Brain microvascular endothelial cell (primary cell): ENCODE measurements around the gene HNF1B.

Experiments used
- DNase-seq: peaks from one replicate; pipeline ENCODE4 v3.0.0-alpha.2; 2020
- H3K27ac ChIP-seq: fragments of 250-450 bp; sonication (Bioruptor Pico); 2 replicates; pipeline ENCODE4 v1.5.1; 2020; ENCODE audit warnings: mild to moderate bottlenecking, moderate library complexity
- H3K27me3 ChIP-seq: fragments of 250-450 bp; sonication (Bioruptor Pico); replicated peaks from 2 replicates; pipeline ENCODE4 v1.5.1; 2020; ENCODE audit warnings: mild to moderate bottlenecking
- H3K36me3 ChIP-seq: fragments of 250-450 bp; sonication (Bioruptor Pico); replicated peaks from 2 replicates; pipeline ENCODE4 v1.5.1; 2020; ENCODE audit warnings: mild to moderate bottlenecking
- H3K4me3 ChIP-seq: 2 replicates; pipeline ENCODE4 v1.5.1; 2011; ENCODE audit warnings: low read depth, mild to moderate bottlenecking, control low read depth, low read length, moderate library complexity
- in situ Hi-C: cut with HindIII; loops from 2 replicates; pipeline ENCODE4 v1.10.0; 2017; ENCODE audit warnings: low sequenced_read_pairs, low pct_ligation_motif_present
- TF ChIP-seq, protein P1 (sequence below): IDR thresholded peaks from 2 replicates; pipeline ENCODE4 v1.5.1; 2011; ENCODE audit warnings: low read depth, mild to moderate bottlenecking, moderate library complexity, low read length, control low read depth, inconsistent platforms; ENCODE audit errors: missing control alignments

The HNF1B gene

DNA sequence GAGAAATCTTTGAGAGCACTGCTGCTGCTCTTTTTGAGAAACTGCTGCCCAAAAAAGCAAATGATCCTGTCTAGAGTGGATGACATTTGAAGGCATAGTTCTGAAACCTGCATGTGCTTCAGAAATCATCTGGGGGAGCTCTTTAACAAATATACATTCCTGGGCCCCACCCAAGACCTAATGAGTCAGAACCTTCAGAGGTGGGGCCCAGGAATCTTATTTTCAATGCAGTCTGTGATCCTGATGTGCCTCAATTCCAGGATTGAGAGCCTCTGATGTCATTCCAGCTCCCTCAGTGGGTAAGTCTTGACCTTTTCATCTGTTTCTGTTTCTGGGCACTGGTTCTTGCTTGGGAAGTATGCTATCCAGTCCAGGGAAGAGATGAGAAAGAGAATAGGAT is 42.3 kb downstream of the HNF1B start:
- Histone ChIP-seq H3K36me3 (no peaks in the 10 kb centered on the region), H3K4me3 (no peak overlapping the region), H3K27ac (no peak overlapping the region), H3K27me3 (no peaks in the 10 kb centered on the region)
- DNase-seq, result peak; percentile 46
- TF ChIP-seq, protein P1, sequence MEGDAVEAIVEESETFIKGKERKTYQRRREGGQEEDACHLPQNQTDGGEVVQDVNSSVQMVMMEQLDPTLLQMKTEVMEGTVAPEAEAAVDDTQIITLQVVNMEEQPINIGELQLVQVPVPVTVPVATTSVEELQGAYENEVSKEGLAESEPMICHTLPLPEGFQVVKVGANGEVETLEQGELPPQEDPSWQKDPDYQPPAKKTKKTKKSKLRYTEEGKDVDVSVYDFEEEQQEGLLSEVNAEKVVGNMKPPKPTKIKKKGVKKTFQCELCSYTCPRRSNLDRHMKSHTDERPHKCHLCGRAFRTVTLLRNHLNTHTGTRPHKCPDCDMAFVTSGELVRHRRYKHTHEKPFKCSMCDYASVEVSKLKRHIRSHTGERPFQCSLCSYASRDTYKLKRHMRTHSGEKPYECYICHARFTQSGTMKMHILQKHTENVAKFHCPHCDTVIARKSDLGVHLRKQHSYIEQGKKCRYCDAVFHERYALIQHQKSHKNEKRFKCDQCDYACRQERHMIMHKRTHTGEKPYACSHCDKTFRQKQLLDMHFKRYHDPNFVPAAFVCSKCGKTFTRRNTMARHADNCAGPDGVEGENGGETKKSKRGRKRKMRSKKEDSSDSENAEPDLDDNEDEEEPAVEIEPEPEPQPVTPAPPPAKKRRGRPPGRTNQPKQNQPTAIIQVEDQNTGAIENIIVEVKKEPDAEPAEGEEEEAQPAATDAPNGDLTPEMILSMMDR, result no peak
- in situ Hi-C loops, result no loop called here

DNA sequence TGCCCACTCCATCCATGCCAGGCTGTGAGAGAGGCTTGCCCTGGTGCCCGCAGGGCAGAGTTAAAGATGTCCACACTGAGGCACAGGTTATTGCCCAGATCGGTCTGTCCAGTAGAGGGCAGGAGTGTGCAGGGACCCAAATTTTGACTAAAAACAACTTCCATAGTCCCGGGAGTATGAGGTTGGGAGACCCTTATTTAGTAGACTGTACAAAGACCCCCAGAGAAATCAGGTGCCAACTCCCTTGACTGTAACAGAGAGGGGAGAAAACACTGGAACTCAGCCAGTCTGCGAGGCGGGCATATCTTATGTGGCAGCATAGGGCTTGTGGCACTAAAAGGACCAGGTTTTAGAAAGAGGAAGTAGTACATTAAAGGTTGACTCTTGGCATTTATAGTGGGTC is 43.4 kb downstream of the HNF1B start:
- in situ Hi-C loops, result no loop called here
- TF ChIP-seq, protein P1, result peak; percentile 81
- Histone ChIP-seq H3K36me3 (no peaks in the 10 kb centered on the region), H3K4me3 (no peak overlapping the region), H3K27ac (no peak overlapping the region), H3K27me3 (no peaks in the 10 kb centered on the region)
- DNase-seq, result no peak

DNA sequence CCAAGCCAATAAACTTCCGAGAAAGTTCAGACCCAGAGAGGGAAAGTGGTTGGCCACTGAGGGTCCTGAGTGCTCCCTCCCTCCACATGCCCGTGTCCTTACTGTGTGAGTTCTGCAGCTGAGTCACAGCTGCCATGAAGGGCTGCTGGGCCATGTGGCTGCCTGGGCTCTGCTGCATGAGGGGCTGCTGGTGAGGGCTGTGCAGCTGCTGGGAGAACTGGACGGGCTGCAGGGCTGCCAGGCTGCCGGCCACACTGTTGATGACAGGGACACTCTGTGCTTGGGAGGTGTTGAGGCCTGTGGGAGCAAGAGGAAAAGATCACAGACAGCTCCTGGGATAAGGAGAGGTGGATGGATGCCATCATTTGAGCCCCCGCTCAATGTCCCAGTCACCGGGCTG is 44.0 kb downstream of the HNF1B start:
- Histone ChIP-seq H3K27me3 (no peaks in the 10 kb centered on the region), H3K36me3 (no peaks in the 10 kb centered on the region), H3K27ac (no peak overlapping the region), H3K4me3 (no peak overlapping the region)
- in situ Hi-C loops, result no loop called here
- TF ChIP-seq, protein P1, result no peak
- DNase-seq, result no peak

DNA sequence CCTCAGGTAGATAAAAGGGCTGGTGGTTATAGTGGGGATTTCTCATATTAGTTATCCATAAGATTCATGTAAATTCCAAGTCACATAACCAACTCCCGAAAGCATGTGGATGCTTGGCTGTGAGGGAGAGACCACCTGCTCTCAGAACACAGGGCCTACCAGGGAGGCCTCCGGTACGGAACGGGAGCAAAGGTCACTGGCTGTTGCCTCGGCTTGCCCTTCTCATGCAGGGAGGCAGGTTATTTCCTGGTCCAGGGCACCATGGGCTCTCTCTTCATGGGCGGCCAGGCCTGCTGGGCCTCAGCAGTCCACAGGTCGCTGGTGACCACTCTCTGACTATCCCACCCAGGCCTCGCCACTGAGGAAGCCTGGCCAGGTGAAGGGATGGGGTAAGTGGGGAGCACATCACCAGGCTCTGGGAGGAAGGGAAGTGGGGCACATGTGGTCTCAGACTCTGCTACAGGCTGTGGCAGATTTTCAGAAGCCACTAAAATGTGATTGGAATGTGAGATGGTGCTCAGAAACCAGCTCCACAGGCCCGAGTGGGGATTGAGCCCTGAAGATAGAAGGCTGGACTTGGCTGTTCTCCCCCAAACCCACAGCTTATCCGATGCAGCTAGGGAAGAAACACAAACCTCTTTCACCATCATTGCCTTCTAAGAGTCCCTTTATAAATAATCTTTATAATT is 45.4 kb downstream of the HNF1B start:
- Histone ChIP-seq H3K27me3 (no peaks in the 10 kb centered on the region), H3K27ac (no peak overlapping the region), H3K36me3 (no peaks in the 10 kb centered on the region), H3K4me3 (no peak overlapping the region)
- TF ChIP-seq, protein P1, result no peak
- in situ Hi-C loops, result no loop called here
- no peak for DNase-seq

DNA sequence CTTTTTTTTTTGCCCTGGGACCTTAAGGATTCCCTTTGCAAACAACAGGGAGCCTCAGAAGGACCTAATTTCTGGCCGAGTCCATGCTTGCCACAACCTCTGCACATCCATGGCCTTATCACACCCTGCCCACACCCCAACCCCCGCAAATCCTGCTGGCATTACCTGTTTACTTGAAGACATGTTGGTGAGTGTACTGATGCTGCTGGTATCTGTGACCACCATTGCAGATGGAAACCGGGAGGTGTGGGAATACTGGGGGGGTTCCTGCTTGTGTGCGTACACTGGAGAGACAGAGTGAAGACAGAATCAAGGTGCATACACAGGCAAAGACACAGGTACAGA is 46.0 kb downstream of the HNF1B start:
- no peaks in the 10 kb centered on the region for H3K27me3 ChIP-seq
- TF ChIP-seq, protein P1, result no peak

More for the DNA sequence above, 46.0 kb downstream of the HNF1B start:
- in situ Hi-C loops, result no loop called here
- no peak overlapping the region for H3K4me3 ChIP-seq
- DNase-seq, result no peak
- no peaks in the 10 kb centered on the region for H3K36me3 ChIP-seq
- H3K27ac ChIP-seq, result no peak overlapping the region
